Spleen (tissue), 7 donors: ENCODE data around the gene DST.

ENCODE experiments used
- CTCF ChIP-seq, 11 experiments: fragments of 200-600 bp in 7 of 11; fragments of 450-650 bp in 4 of 11; sonication (generic) in 4 of 11; IDR thresholded peaks in 8 of 11; conservative IDR thresholded peaks in 3 of 11; 1 replicate in 7 of 11; 2 replicates in 4 of 11; pipeline versions ENCODE4 v1.4.0 to v1.8.0; 2016 to 2021; ENCODE audit warnings: antibody characterized with exemption in 11 of 11, inconsistent platforms in 4 of 11, mild to moderate bottlenecking in 1 of 11
- POLR2A ChIP-seq, 3 donors: fragments of 450-650 bp; IDR thresholded peaks; one replicate each; pipeline ENCODE4 v1.5.1; 2017; ENCODE audit warnings: antibody characterized with exemption in 3 of 3, mild to moderate bottlenecking in 1 of 3
- POLR2AphosphoS5 ChIP-seq, 3 donors: sonication (generic); formaldehyde crosslinking; IDR thresholded peaks; one replicate each; pipeline ENCODE4 v1.5.1; 2017; ENCODE audit warnings: antibody characterized with exemption in 3 of 3
- donor health status: DM: no; HTN: no; CAD: no; lungs with moderate emphysema.
- donor health status: DM: no; HTN: no; CAD: no.
- donor health status: DM: no; HTN: no; CAD: no.

- no peak for TF ChIP-seq CTCF (IDR thresholded peaks at IDR 0.05 in 8 of 11, conservative IDR thresholded peaks at IDR 0.05 in 3 of 11)
- TF ChIP-seq POLR2A (IDR thresholded peaks at IDR 0.05), result no peak
- TF ChIP-seq POLR2AphosphoS5 (IDR thresholded peaks at IDR 0.05), result no peak
These were observed 7.5 kb upstream of the DST start for GRCh38 chr6:56650191-56650590.
